GM21423 (cell line): ENCODE results near the gene RLN3.
"Not testable (repeated sequence)": the region's sequence is repeated elsewhere in the genome, so short reads cannot be mapped to it uniquely, and the experiment has no call there.

Experiments
- ATAC-seq: cut with Tn5 transposase; IDR thresholded peaks from one replicate; pipeline ENCODE4 v1.9.1; 2021; ENCODE audit warnings: mild to moderate bottlenecking, moderate library complexity; ENCODE audit not compliant: unreplicated experiment

Gene RLN3

GRCh38 chr19:14019100-14019499 lies 8.8 kb upstream of the RLN3 start:
- no peak for ATAC-seq

GRCh38 chr19:14019739-14020138 lies 8.2 kb upstream of the RLN3 start:
- ATAC-seq, result not testable (repeated sequence)

- ATAC-seq, result no peak
Observed at GRCh38 chr19:14021474-14021873, 6.5 kb upstream of the RLN3 start.

GRCh38 chr19:14022469-14022868 lies 5.5 kb upstream of the RLN3 start:
- ATAC-seq, result no peak

- ATAC-seq, result no peak
Observed at GRCh38 chr19:14023404-14024235, 4.3 kb upstream of the RLN3 start.

- ATAC-seq, result not testable (repeated sequence)
Observed at GRCh38 chr19:14026652-14027192, 1.2 kb upstream of the RLN3 start.

GRCh38 chr19:14028901-14029300 lies 953 bp downstream of the RLN3 start:
- no peak for ATAC-seq

GRCh38 chr19:14030997-14031718 lies 3.2 kb downstream of the RLN3 start:
- ATAC-seq, result no peak

GRCh38 chr19:14031719-14032480 lies 4.0 kb downstream of the RLN3 start, which contains the start of gene IL27RA:
Gene IL27RA (plus strand): TSS chr19:14031762. CDS start chr19:14031873, 111 bp downstream.
- peak; percentile 60 for ATAC-seq

- ATAC-seq, result no peak
Observed at GRCh38 chr19:14033946-14034345, 6.0 kb downstream of the RLN3 start.

- ATAC-seq, result not testable (repeated sequence)
Observed at GRCh38 chr19:14035159-14035558, 7.2 kb downstream of the RLN3 start.

GRCh38 chr19:14035706-14036105 lies 7.8 kb downstream of the RLN3 start:
- no peak for ATAC-seq

- ATAC-seq, result no peak
Observed at GRCh38 chr19:14039181-14039580, 11.2 kb downstream of the RLN3 start.

- not testable (repeated sequence) for ATAC-seq
Observed at GRCh38 chr19:14042659-14043608, 15.0 kb downstream of the RLN3 start.

- ATAC-seq, result not testable (repeated sequence)
Observed at GRCh38 chr19:14047866-14048265, 19.9 kb downstream of the RLN3 start.

- no peak for ATAC-seq
Observed at GRCh38 chr19:14048443-14049153, 20.6 kb downstream of the RLN3 start.

GRCh38 chr19:14050512-14050911 lies 22.6 kb downstream of the RLN3 start:
- ATAC-seq, result no peak

- not testable (repeated sequence) for ATAC-seq
Observed at GRCh38 chr19:14050961-14051360, 23.0 kb downstream of the RLN3 start.

- no peak for ATAC-seq
Observed at GRCh38 chr19:14051980-14052379, 24.0 kb downstream of the RLN3 start.
